HEK293T (cell line): Measurements from ENCODE around the gene CLC.

Experiments
- ARNT ChIP-seq: fragments of 450-650 bp; IDR thresholded peaks from 2 replicates; pipeline ENCODE4 v1.6.1; 2017; ENCODE audit warnings: mild to moderate bottlenecking
- BHLHE40 ChIP-seq: fragments of 450-650 bp; IDR thresholded peaks from 2 replicates; pipeline ENCODE4 v1.6.1; 2016; ENCODE audit warnings: mild to moderate bottlenecking, moderate library complexity, borderline replicate concordance
- CTBP1 ChIP-seq: fragments of 450-650 bp; IDR thresholded peaks from 2 replicates; pipeline ENCODE4 v1.6.1; 2016; ENCODE audit warnings: borderline replicate concordance
- ELF4 ChIP-seq: fragments of 450-650 bp; IDR thresholded peaks from 2 replicates; pipeline ENCODE4 v1.6.1; 2017; ENCODE audit warnings: antibody characterized with exemption
- FOXA1 ChIP-seq: fragments of 450-650 bp; IDR thresholded peaks from 2 replicates; pipeline ENCODE4 v1.6.1; 2016; ENCODE audit warnings: mild to moderate bottlenecking
- FOXK2 ChIP-seq: fragments of 450-650 bp; IDR thresholded peaks from 2 replicates; pipeline ENCODE4 v1.6.1; 2016; ENCODE audit warnings: mild to moderate bottlenecking
- FOXM1 ChIP-seq: fragments of 450-650 bp; IDR thresholded peaks from 2 replicates; pipeline ENCODE4 v1.6.1; 2017; ENCODE audit warnings: mild to moderate bottlenecking, borderline replicate concordance
- HDGF ChIP-seq: fragments of 450-650 bp; IDR thresholded peaks from 2 replicates; pipeline ENCODE4 v1.6.1; 2017; ENCODE audit warnings: antibody characterized with exemption, borderline replicate concordance
- NFRKB ChIP-seq: fragments of 450-650 bp; IDR thresholded peaks from 2 replicates; pipeline ENCODE4 v1.6.1; 2016; ENCODE audit warnings: mild to moderate bottlenecking, moderate library complexity
- SP1 ChIP-seq: fragments of 450-650 bp; IDR thresholded peaks from 2 replicates; pipeline ENCODE4 v1.6.1; 2017
- SUZ12 ChIP-seq: fragments of 450-650 bp; IDR thresholded peaks from 2 replicates; pipeline ENCODE4 v1.6.1; 2016; ENCODE audit warnings: mild to moderate bottlenecking
- TARDBP ChIP-seq: fragments of 450-650 bp; IDR thresholded peaks from 2 replicates; pipeline ENCODE4 v1.6.1; 2016
- ZNF384 ChIP-seq: fragments of 450-650 bp; IDR thresholded peaks from 2 replicates; pipeline ENCODE4 v1.6.1; 2016
- TF ChIP-seq, protein P1 (sequence below): fragments of 450-650 bp; IDR thresholded peaks from 2 replicates; pipeline ENCODE4 v1.6.1; 2016

DNA sequence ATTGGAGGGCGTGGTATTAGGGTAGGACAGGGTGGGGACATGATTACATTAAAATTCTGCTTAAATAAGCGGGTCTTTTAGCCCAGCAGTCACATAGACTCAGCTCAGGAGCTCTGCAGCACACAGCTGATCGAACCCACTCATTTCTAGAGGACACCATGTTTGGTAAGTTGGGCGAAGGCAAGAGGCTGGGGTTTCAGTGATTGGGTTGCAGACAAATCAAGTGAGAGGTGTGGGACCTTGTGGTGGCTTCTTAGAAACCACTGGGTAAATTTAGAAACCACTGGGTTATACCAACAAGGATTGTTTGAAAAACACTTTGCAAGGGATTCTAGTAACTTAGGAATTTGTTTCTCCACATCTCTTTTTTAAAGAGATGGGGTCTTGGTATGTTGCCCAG, 40.9 kb upstream of the CLC start, which contains the start of gene LEUTX:
- TF ChIP-seq HDGF (no peak), FOXA1 (no peak), ARNT (no peak), BHLHE40 (no peak), SUZ12 (no peak), ZNF384 (no peak), FOXK2 (no peak), ELF4 (no peak), FOXM1 (no peak), CTBP1 (no peak), TARDBP (no peak), SP1 (no peak), NFRKB (no peak)
- TF ChIP-seq, protein P1, sequence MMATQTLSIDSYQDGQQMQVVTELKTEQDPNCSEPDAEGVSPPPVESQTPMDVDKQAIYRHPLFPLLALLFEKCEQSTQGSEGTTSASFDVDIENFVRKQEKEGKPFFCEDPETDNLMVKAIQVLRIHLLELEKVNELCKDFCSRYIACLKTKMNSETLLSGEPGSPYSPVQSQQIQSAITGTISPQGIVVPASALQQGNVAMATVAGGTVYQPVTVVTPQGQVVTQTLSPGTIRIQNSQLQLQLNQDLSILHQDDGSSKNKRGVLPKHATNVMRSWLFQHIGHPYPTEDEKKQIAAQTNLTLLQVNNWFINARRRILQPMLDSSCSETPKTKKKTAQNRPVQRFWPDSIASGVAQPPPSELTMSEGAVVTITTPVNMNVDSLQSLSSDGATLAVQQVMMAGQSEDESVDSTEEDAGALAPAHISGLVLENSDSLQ = no peak
